ENCODE results near the gene UBE2D2. TPM values are rescaled to one million over a fixed set of nuclear protein-coding genes. Genes with fewer than 3 reads are reported as not detected.
A peak's percentile ranks its signal among the peaks of the same experiment; 100 is the strongest.

Gene UBE2D2
- total RNA-seq, 6 experiments from 2014 or later: 38.3 to 68.3 (median 53.1) TPM

- no peaks in the 10 kb centered on the region for H3K27me3 ChIP-seq
- DNase-seq (peak; percentile 77 to 83 (median 83)), ATAC-seq (peak; percentile 8 to 48 (median 28))
- peaks cover 0 to 67% (median 33%) of the 10 kb centered on the region in 4 donors for H3K4me1 ChIP-seq
- TF ChIP-seq POLR2A (IDR thresholded peaks at IDR 0.05) (no peak), CTCF (IDR thresholded peaks at IDR 0.05) (no peak)
- H3K4me3 ChIP-seq: peak overlapping the region; percentile 90 to 98 (median 98)
- H3K36me3 ChIP-seq: no peaks in the 10 kb centered on the region
- no peaks in the 10 kb centered on the region for H3K9me3 ChIP-seq
- peak overlapping the region; percentile 43 to 93 (median 89) for H3K27ac ChIP-seq
- intact Hi-C loops (cut with DNase I): no loop called here
- 4% methylated on average over 18 of the region's 23 CpGs for WGBS (ENCODE audit: insufficient coverage, low coverage, low lambda C conversion rate, missing lambda C conversion rate)
Observed at GRCh38 chr5:139651853-139652787, 91.0 kb downstream of the UBE2D2 start.

GRCh38 chr5:139652788-139653241, 91.7 kb downstream of the UBE2D2 start:
- Histone ChIP-seq H3K27me3 (no peaks in the 10 kb centered on the region), H3K4me1 (peaks cover 0 to 67% (median 37%) of the 10 kb centered on the region in 4 donors), H3K4me3 (no peak overlapping the region), H3K9me3 (no peaks in the 10 kb centered on the region), H3K27ac (peak overlapping the region; percentile 20 to 81 (median 43)), H3K36me3 (no peaks in the 10 kb centered on the region)
- no peak for TF ChIP-seq POLR2A (IDR thresholded peaks at IDR 0.05)
- TF ChIP-seq CTCF (IDR thresholded peaks at IDR 0.05): no peak
- intact Hi-C loops (cut with DNase I): no loop called here
- 8% methylated on average over 5 of the region's 5 CpGs for WGBS (ENCODE audit: insufficient coverage, low coverage, low lambda C conversion rate, missing lambda C conversion rate)
- peak in 1 of 3 donors; percentile 10 for DNase-seq
- ATAC-seq: no peak

DNA sequence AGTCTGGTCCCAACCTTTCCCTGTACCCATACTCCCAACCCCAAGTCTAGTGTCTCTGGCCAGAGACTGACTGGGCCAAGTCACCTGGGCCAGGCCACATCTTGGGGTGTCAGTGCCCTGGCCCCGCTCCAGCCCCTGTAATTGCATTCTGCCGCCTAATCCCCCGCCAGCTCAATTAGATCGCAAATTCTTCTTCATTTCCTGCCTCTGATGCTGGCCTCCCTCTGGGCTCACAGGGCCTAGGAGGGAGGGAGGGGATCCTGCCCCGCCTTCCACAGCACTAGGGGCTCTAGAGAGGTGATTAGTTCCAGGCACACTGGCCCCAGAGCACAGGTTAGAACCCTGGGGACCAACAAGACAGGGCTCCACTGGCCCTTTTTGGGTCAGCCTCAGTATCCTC, 92.5 kb downstream of the UBE2D2 start:
- DNase-seq (no peak), ATAC-seq (no peak)
- Histone ChIP-seq H3K36me3 (no peaks in the 10 kb centered on the region), H3K9me3 (no peaks in the 10 kb centered on the region), H3K27me3 (no peaks in the 10 kb centered on the region), H3K4me3 (no peak overlapping the region), H3K4me1 (peaks cover 0 to 75% (median 45%) of the 10 kb centered on the region in 4 donors), H3K27ac (peak overlapping the region in 2 of 3 donors; percentile 43 to 81)
- TF ChIP-seq POLR2A (IDR thresholded peaks at IDR 0.05) (no peak), CTCF (IDR thresholded peaks at IDR 0.05) (no peak)
- 54% methylated on average over 4 of the region's 5 CpGs for WGBS (ENCODE audit: insufficient coverage, low coverage, low lambda C conversion rate, missing lambda C conversion rate)
- intact Hi-C loops (cut with DNase I): no loop called here

GRCh38 chr5:139654464-139654863, 93.3 kb downstream of the UBE2D2 start:
- WGBS (ENCODE audit: insufficient coverage, low coverage, low lambda C conversion rate, missing lambda C conversion rate): 47% methylated on average over 2 of the region's 3 CpGs
- peaks cover 0 to 83% (median 51%) of the 10 kb centered on the region in 4 donors for H3K4me1 ChIP-seq
- H3K27ac ChIP-seq: peak overlapping the region; percentile 43 to 81 (median 50)
- H3K9me3 ChIP-seq: no peaks in the 10 kb centered on the region
- no peaks in the 10 kb centered on the region for H3K36me3 ChIP-seq
- no peak for ATAC-seq
- no peak for DNase-seq
- H3K27me3 ChIP-seq: no peaks in the 10 kb centered on the region
- TF ChIP-seq CTCF (IDR thresholded peaks at IDR 0.05) (no peak), POLR2A (IDR thresholded peaks at IDR 0.05) (no peak)
- no peak overlapping the region for H3K4me3 ChIP-seq
- intact Hi-C loops (cut with DNase I): no loop called here
